ENCODE measurements around the gene DIPK1A.

Gene DIPK1A

GRCh38 chr1:92961131-92961895 is at the start of gene DIPK1A:
Gene DIPK1A (minus strand): TSS chr1:92961462. CDS start chr1:92961429, 33 bp downstream.
- DNase-seq, result peak; percentile 47 to 72 (median 66)

- DNase-seq, result no peak
Measured at GRCh38 chr1:93007941-93008577, 46.8 kb upstream of the DIPK1A start.

- DNase-seq, result no peak
Measured at GRCh38 chr1:93005252-93005598, 44.0 kb upstream of the DIPK1A start.

GRCh38 chr1:93004566-93005251 is 43.4 kb upstream of the DIPK1A start:
- DNase-seq, result no peak

- DNase-seq, result no peak
Measured at GRCh38 chr1:93003981-93004380, 42.7 kb upstream of the DIPK1A start.

GRCh38 chr1:93002781-93003180 is 41.5 kb upstream of the DIPK1A start:
- DNase-seq, result no peak

GRCh38 chr1:93001893-93002292 is 40.6 kb upstream of the DIPK1A start:
- DNase-seq, result no peak

- DNase-seq, result no peak
Measured at GRCh38 chr1:93000751-93001175, 39.5 kb upstream of the DIPK1A start.

- DNase-seq, result no peak
Measured at GRCh38 chr1:93000291-93000690, 39.0 kb upstream of the DIPK1A start.

- no peak for DNase-seq
Measured at GRCh38 chr1:92998821-92999220, 37.6 kb upstream of the DIPK1A start.

- no peak for DNase-seq
Measured at GRCh38 chr1:92995441-92996430, 34.5 kb upstream of the DIPK1A start.

GRCh38 chr1:92994105-92994712 is 32.9 kb upstream of the DIPK1A start:
- peak; percentile 11 to 50 (median 31) for DNase-seq

- no peak for DNase-seq
Measured at GRCh38 chr1:92993581-92993980, 32.3 kb upstream of the DIPK1A start.

GRCh38 chr1:92992877-92993276 is 31.6 kb upstream of the DIPK1A start:
- DNase-seq, result no peak

GRCh38 chr1:92992054-92992453 is 30.8 kb upstream of the DIPK1A start:
- no peak for DNase-seq

GRCh38 chr1:92990828-92991227 is 29.6 kb upstream of the DIPK1A start:
- no peak for DNase-seq

GRCh38 chr1:92989936-92990583 is 28.8 kb upstream of the DIPK1A start:
- DNase-seq, result no peak

GRCh38 chr1:92989253-92989652 is 28.0 kb upstream of the DIPK1A start:
- no peak for DNase-seq

GRCh38 chr1:92987462-92987861 is 26.2 kb upstream of the DIPK1A start:
- DNase-seq, result no peak

GRCh38 chr1:92985101-92985500 is 23.8 kb upstream of the DIPK1A start:
- DNase-seq, result no peak
